NCI-H82 treated with DMSO at 0.1 percent for 48 hours (cell line): Measurements from ENCODE around the gene PRR16.
A peak's percentile ranks its signal among the peaks of the same experiment; 100 is the strongest.

ENCODE experiments used
- DNase-seq: peaks from one replicate; lab custom pipeline; 2025; ENCODE audit not compliant: unreplicated experiment; lab: John Stamatoyannopoulos, UW

Gene PRR16

DNA sequence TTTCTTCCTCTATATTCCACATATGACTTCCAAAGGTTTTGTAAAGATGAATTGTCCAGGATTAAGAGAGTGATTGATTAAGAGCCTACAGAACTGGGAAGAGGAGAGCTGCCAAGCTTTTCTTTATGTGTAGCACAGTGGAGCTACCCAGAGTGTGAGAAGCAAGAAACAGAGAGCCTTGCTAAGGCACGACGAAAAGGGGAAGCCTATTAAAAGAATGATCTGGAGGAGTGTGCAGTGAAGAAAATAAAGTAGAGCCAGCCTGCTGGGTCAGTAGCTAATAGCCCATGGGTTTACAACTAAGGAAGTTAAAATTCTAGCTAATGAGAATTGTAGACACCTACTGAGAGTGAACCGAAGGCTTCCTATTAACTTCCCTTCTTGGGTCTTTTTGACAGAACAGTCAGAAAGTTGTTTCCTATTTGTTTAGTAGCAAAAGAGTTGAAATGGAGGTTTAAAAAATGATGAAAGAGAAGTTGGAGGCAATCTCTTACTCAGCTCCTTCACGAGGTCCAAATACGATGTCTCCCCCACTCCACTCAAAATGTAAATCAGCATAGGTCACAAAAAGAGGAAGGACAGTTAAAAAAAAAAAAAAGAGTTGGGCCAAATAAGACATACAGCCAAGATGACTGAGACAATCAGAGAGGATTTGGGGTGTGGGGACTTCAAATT, 957 bp upstream of the PRR16 start:
- peak; percentile 3 for DNase-seq

DNA sequence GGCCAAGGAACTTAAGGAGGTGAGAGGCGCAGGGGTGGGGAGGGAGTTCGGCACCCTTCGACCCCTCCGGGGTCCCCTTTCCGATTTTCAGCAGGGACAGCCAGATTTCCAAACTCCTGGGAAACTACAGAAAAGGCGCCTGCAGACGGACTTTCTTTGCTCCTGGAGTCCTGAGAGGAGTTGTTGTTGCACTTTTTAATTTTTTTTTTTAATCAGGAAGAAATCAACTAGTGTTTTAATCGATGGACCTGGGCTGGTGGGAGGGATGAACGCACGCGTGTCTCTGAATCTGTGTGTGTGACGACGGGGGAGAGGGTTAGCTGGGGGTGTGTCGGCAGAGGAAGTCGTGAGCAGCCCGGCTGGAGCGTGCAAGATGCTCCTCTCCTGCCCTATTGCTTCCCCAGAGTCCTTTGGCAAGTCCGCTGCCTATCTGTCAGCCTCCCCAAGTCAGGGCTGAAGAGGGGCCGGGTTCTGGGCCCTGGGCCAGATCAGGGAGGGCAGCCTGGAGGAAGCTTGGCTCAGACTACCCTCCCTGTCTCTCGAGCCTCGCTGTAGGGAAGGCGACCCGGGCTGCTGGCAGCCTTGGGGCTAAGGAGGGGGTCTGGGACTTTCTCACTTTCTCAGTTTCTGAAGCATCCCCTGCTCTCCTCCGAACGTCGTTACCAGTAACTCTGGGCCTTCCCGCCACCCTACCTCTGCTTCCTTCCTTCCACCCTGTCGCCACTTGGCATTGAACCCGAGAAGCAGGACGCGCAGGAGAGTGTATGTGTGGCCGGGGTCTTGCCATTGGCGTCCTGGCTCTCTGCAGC, 731 bp downstream of the PRR16 start:
- DNase-seq: no peak

DNA sequence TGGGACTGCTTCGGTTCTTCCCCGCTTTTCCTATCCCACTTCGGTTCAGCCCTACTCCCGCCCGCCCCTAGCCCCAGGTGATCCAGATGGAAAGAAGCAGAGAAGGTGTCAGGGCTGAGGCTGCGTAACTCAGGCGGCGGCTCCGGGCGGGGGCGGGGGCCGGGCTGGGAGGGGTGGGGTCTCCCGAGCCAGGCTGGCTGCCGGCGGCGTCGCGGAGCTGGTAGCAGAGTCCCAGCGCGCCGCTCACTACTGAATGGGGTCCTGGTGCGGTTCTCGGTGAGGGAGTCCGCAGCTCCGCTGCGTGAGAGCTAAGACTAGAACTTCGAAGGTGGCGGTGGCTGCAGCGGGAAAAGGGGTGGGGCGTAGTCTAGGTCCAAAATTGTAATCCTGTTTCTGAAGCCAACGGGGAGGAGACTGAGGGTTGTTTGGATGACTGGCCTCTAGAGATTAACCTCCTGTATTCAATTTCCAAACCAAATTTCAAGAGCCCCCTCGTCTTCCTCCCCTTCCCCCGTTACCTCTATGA, 1.4 kb downstream of the PRR16 start:
- peak; percentile 61 for DNase-seq

DNA sequence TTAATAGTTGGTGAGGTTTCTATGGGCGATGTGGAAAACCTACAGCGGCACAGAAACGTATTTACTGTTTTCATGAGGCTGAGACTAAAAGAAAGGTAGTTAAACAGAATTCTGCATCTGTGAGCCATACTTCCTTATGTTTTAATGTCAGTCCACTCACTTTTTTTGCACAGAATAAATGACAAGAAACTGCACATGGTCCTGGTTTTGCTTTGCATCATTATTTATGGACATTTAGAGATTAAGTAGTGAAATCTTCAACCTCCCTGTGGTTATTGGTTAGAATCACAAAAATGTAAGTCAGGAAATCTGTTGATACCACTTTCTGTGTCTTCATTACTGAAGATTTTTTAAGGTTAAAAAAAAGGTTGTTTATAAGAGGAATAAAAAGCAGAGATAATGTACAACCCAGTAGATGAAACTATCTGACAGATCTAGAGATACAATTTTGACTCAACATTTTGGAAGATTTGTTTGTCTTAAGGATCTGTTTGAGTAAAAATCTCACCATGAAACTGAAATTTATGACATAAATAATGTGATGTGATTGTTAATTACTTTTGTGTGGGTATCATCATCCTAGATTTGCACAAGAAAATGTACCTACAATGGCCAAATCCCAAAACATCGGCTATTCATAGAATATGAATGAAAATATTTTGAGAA, 2.4 kb downstream of the PRR16 start:
- DNase-seq: no peak

DNA sequence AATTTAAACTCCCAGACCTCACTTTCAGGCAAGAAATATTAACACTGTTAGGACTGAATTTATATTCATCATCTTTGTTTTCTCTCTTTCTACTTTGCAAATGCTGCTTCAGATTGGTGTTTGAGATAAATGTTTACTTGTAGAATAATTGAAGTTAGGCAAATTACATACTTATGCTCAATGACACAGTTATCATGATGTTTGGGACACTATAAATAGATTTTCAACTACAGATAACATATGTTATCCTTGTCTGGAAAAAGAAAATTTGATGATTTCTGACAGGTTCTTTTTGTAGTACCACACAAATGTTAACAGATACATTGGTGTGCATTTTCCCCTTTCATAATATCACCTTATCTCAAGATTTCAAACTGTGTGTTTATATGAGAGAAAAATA, 7.9 kb downstream of the PRR16 start:
- DNase-seq: no peak

- no peak for DNase-seq
Measured at GRCh38 chr5:120472911-120473310, 8.8 kb downstream of the PRR16 start.

DNA sequence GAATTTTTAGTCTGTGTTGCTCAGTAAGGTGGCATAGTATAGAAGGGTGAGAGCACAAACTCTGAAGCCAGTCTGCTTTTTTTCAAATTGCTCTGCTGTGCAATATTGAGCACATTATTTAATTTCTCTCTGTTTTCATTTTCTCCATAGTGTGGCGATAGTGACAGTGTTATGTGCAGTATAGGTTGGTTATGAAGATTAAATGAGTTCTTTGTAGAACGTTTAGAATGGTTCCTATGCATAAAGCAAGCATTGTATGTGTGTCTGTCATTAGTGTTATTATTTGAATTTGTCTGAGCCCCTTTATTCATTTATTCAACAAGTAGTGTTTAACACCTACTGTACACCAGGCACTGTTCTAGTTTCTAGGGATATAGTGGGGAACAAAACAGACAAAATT, 9.2 kb downstream of the PRR16 start:
- DNase-seq: no peak

GRCh38 chr5:120476063-120476462, 12.0 kb downstream of the PRR16 start:
- peak; percentile 64 for DNase-seq

DNA sequence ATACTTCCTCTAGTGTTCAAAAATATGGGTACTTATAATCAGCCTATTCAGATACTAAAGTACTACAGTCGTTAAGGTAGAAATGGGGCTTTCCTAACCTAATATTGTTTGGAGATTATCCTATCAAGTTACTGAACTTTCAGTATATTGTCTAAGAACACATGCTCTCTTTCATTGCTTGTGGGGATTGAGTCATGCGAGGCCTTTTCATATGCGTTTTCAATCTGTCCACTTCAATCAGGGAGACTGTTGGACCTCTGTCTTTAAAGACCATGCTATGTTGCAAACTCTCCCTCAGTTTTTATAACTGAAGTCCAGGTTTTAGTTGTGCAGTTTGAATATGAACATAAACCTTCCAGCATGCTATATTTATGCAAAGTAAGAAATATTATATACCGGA, 15.0 kb downstream of the PRR16 start:
- DNase-seq: peak; percentile 8

DNA sequence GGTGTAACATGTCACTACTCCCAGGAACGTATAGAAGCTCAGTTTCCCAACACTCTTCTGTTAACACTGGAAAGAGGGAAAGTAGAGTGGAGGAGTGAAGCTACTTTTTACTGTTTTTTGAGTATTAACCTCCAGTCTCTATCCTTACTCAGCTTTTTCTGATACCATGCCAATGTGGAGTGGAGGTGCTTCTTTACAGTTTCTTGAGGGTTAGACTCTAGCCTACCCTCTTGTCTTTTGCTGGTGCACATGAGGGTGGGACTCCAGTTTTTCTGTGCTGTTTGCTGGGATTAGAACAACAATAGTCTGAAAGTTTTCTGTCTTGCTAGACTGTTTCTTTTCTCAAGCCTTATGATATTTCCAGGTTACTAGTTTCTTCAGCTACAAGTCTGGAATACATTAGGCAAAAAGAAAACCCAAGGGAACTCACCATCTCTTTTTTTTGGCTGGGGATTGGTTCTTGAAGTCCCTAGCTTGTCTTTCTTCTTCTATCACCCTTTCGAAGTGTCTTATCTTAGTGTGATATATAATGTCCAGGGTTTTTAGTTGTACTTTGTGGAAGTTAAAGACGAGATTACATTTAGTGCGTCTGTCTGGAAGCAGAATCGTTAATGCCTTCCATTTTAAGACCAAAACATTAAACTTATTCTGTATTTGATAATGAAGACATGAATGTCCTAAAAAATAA, 35.9 kb downstream of the PRR16 start:
- DNase-seq: no peak

DNA sequence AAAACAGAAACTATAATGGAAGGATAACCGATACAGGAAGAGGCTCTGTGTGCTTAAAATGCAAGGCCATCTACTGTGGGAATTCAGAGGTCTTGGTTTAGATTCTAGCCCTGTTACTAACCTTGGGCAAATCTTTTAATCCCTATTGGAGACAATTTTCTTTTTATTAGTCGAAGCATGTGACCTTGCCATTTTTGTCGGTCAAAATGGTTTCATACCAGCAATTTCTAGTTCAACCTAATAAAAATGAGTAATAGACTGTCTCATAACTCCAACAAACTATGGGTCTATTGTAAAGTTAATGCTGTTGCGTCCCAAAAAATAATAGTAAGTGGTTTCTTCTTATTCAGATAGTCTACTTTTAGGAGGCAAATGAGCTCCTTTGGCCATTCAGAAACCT, 38.4 kb downstream of the PRR16 start:
- DNase-seq: no peak

DNA sequence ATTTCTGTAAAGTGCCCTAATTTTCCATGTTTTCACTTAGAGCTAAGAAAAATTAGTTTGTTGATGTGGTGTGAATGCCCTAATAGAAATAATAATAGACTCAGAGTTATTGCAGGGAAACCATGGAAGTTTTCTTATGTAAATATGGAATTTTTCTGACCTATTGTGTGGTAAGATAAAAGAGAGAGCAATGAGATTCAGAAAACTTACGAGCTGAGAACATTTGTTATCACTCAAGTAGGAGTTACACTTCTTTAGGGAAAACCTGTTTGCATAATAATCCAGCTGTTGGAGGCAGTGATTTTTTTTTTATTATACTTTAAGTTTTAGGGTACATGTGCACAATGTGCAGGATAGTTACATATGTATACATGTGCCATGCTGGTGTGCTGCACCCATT, 39.2 kb downstream of the PRR16 start:
- DNase-seq: no peak

- DNase-seq: no peak
Measured at GRCh38 chr5:120504057-120504456, 40.0 kb downstream of the PRR16 start.

GRCh38 chr5:120507197-120507596, 43.1 kb downstream of the PRR16 start:
- DNase-seq: no peak

DNA sequence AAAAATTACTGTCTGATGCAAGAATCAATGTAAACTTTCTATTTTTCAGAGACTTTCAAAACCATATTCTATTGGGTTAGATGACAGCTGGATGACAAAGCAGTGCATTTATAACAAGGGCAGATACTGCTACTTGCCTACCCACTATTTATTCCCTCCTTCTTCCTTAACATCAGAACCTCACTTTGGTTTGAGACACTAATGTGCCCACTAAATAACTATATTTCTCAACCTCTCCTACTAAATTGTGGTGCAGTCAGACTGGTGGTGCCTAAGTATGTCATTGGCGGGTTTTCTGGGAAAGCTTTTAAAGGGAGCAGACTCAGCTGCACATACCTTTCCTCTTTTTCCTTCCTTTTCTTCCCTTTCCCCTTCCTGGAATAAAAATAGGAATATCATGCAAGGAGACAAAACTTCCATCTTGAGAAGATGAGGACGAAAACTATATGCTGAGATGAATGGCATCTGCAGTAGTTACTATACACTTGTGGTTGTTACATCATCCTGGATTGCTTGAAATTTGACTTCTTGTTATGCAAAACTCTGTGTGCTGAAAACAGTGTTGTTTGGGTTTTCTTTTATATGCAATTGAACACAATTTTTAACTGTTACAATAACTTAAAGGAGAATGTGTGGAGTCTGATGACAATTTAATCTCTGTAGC, 43.8 kb downstream of the PRR16 start:
- DNase-seq: no peak

DNA sequence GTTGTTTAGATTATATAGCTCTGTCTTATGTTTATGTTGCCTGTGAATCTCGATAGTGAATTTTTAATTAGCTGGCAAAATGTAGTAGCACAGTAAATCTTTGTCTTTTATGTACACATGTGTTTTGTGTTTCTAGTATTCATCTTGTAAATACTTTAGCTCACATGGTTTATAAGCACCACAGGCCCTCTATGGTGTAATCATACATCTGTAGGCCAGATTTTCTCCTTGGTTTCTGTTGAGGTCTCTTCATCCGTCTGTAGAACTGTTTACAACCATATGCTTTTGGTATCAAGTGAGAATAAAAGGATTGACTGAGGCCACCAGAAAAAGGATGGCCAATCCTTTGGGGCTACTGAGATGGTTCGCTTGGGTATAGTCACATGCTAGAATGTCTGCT, 45.0 kb downstream of the PRR16 start:
- no peak for DNase-seq

GRCh38 chr5:120510098-120510637, 46.1 kb downstream of the PRR16 start:
- DNase-seq: no peak

DNA sequence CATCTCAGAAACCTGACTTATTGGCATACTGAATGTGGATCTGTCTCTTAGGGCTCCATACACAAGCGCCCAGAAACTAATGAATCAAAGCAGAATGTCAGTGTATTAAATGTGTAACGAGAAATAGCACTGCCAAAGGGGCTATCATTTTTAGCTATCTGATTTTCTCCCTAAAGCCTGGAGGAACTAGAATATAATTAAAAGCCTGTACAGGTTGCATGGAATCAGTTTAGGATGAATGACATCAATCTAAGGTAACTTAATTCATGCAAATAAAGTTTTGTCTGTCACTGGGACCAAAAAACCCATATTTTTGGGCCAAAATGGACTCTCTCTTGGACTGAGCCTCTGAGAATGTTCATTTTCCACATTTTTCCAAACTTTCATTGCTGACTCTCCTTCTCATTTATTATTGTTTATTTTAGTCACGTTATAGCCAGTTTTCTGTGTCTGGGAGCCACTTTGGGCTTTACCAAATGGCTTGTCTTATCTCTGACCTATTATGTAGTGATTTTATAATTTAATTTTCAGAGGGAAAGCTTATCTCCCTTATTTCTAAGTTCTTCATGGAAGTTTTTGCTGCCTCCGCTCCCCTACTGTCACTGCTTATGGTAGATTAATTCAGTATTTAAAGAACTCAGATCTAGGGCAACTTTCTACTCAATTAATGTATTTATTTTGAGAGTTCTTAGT, 47.0 kb downstream of the PRR16 start:
- DNase-seq: no peak

GRCh38 chr5:120512068-120512467, 48.0 kb downstream of the PRR16 start:
- no peak for DNase-seq
